Stomach (tissue), 9 donors: Measurements from ENCODE around the gene DENND5A. TPM values are rescaled to one million over a fixed set of nuclear protein-coding genes. Genes with fewer than 3 reads are reported as not detected.

ENCODE experiments used
- DNase-seq, 2 donors: peaks; one replicate each; pipeline versions ENCODE4 v3.0.0 to v3.0.0-alpha.2; 2013 to 2019
- H3K27ac ChIP-seq, 5 donors: fragments of 200-600 bp in 4 of 5; sonication (generic) in 4 of 5; one replicate each; pipeline ENCODE4 v1.5.1; 2013 to 2019; ENCODE audit warnings: mild to moderate bottlenecking in 1 of 5, moderate library complexity in 1 of 5
- H3K27me3 ChIP-seq, 3 donors: fragments of 200-600 bp; sonication (generic); one replicate each; pipeline ENCODE4 v1.5.1; 2017 to 2019; ENCODE audit warnings: mixed run types in 1 of 3
- H3K36me3 ChIP-seq, 4 donors: fragments of 200-600 bp; sonication (generic); 1 replicate in 3 of 4; 2 replicates in 1 of 4; pipeline ENCODE4 v1.5.1; 2016 to 2019
- H3K4me1 ChIP-seq, 4 donors: fragments of 200-600 bp; sonication (generic); one replicate each; pipeline ENCODE4 v1.5.1; 2016 to 2019
- H3K4me3 ChIP-seq, 4 donors: fragments of 200-600 bp; sonication (generic) in 3 of 4; one replicate each; pipeline ENCODE4 v1.5.1; 2016 to 2019; ENCODE audit warnings: mild to moderate bottlenecking in 1 of 4
- H3K9me3 ChIP-seq, 4 donors: fragments of 200-600 bp; sonication (generic); one replicate each; pipeline ENCODE4 v1.5.1; 2016 to 2019
- CTCF ChIP-seq, 7 experiments: fragments of 450-650 bp in 4 of 7; fragments of 200-600 bp in 3 of 7; sonication (generic) in 3 of 7; IDR thresholded peaks; one replicate each; pipeline ENCODE4 v1.5.1; 2016 to 2019; ENCODE audit warnings: antibody characterized with exemption in 7 of 7, control low read depth in 2 of 7, mild to moderate bottlenecking in 1 of 7
- EP300 ChIP-seq: sonication (generic); formaldehyde crosslinking; IDR thresholded peaks from one replicate; pipeline ENCODE4 v1.6.1; 2017; ENCODE audit warnings: antibody characterized with exemption
- POLR2A ChIP-seq, 4 donors: fragments of 450-650 bp; IDR thresholded peaks; one replicate each; pipeline ENCODE4 v1.6.1; 2016; ENCODE audit warnings: antibody characterized with exemption in 4 of 4, control low read depth in 2 of 4, mild to moderate bottlenecking in 1 of 4, moderate library complexity in 1 of 4
- POLR2AphosphoS5 ChIP-seq, 3 donors: sonication (generic); formaldehyde crosslinking; IDR thresholded peaks; one replicate each; pipeline ENCODE4 v1.6.1; 2016; ENCODE audit warnings: antibody characterized with exemption in 3 of 3
- WGBS, 5 donors: extraction: QIAGEN DNeasy Blood & Tissue Kit in 3 of 5; methylation state at CpG; one replicate each; pipeline versions ENCODE4 v1.1.5 to v1.1.7; 2013 to 2018; 5-methylcytosine and 5-hydroxymethylcytosine counted together
- intact Hi-C: fragments of 100-400 bp; cut with DNase I; formaldehyde crosslinking; loops from one replicate; pipeline ENCODE4 v1.15.1; 2023; ENCODE audit warnings: low total_unique reads
- polyA plus RNA-seq, 3 donors: library from polyadenylated mRNA; stranded (reverse); fragments of 200-250 nt; gene quantifications; one replicate each; pipeline ENCODE4 v1.2.3, GENCODE V29; 2013
- total RNA-seq, 5 donors: library from RNA; depleted of rRNA; stranded (reverse); fragments of >200 nt; gene quantifications; one replicate each; pipeline versions ENCODE4 v1.1.0 to v1.2.3, GENCODE V29; 2014 to 2016
- donor health status: healthy with polysubstance abuse.
- donor health status: Bipolar disorder and iron deficiency.
- donor health status: healthy.

DENND5A gene
- total and polyA plus RNA-seq, 8 donors = 14.8 to 152 (median 42.3) TPM

- H3K4me3 ChIP-seq = no peak overlapping the region
- H3K36me3 ChIP-seq = no peaks in the 10 kb centered on the region
- peak overlapping the region in 2 of 5 donors; percentile 19 to 50 for H3K27ac ChIP-seq
- intact Hi-C loops = no loop called here
- H3K9me3 ChIP-seq = no peaks in the 10 kb centered on the region
- WGBS, 5 donors = 59 to 82% (median 74%) methylated on average over 2 of the region's 2 CpGs
- peaks cover 0 to 25% (median 9%) of the 10 kb centered on the region in 4 donors for H3K4me1 ChIP-seq
- no peak for TF ChIP-seq CTCF (IDR thresholded peaks at IDR 0.05)
- TF ChIP-seq POLR2A (IDR thresholded peaks at IDR 0.05) = no peak
- no peak for TF ChIP-seq EP300
- TF ChIP-seq POLR2AphosphoS5 (IDR thresholded peaks at IDR 0.05) = no peak
- H3K27me3 ChIP-seq = no peaks in the 10 kb centered on the region
- peak in 1 of 2 donors; percentile 13 for DNase-seq
These were observed 45.6 kb downstream of the DENND5A start for GRCh38 chr11:9219572-9219971.

- Histone ChIP-seq H3K27ac (peak overlapping the region in 3 of 5 donors; percentile 19 to 50 (median 49)), H3K4me3 (no peak overlapping the region), H3K4me1 (peaks cover 0 to 27% (median 11%) of the 10 kb centered on the region in 4 donors), H3K27me3 (no peaks in the 10 kb centered on the region), H3K36me3 (no peaks in the 10 kb centered on the region), H3K9me3 (no peaks in the 10 kb centered on the region)
- intact Hi-C loops = no loop called here
- peak in 1 of 2 donors; percentile 16 for DNase-seq
- TF ChIP-seq POLR2AphosphoS5 (IDR thresholded peaks at IDR 0.05) = no peak
- TF ChIP-seq CTCF (IDR thresholded peaks at IDR 0.05) = no peak
- TF ChIP-seq POLR2A (IDR thresholded peaks at IDR 0.05) = no peak
- no peak for TF ChIP-seq EP300
- 77 to 94% (median 84%) methylated on average over 2 of the region's 2 CpGs for WGBS, 5 donors
These were observed 46.0 kb downstream of the DENND5A start for GRCh38 chr11:9219115-9219514.

GRCh38 chr11:9214765-9215164 is 50.4 kb downstream of the DENND5A start:
- 78 to 94% (median 90%) methylated on average over 5 of the region's 5 CpGs for WGBS, 5 donors
- Histone ChIP-seq H3K4me3 (no peak overlapping the region), H3K27me3 (no peaks in the 10 kb centered on the region), H3K27ac (no peak overlapping the region), H3K36me3 (no peaks in the 10 kb centered on the region), H3K4me1 (peaks cover 0 to 28% (median 8%) of the 10 kb centered on the region in 4 donors), H3K9me3 (no peaks in the 10 kb centered on the region)
- DNase-seq = no peak
- intact Hi-C loops = no loop called here
- TF ChIP-seq EP300 = no peak
- no peak for TF ChIP-seq CTCF (IDR thresholded peaks at IDR 0.05)
- TF ChIP-seq POLR2A (IDR thresholded peaks at IDR 0.05) = no peak
- no peak for TF ChIP-seq POLR2AphosphoS5 (IDR thresholded peaks at IDR 0.05)

GRCh38 chr11:9211322-9211721 is 53.8 kb downstream of the DENND5A start:
- Histone ChIP-seq H3K4me1 (peaks cover 0 to 37% (median 16%) of the 10 kb centered on the region in 4 donors), H3K4me3 (no peak overlapping the region), H3K27ac (no peak overlapping the region), H3K27me3 (no peaks in the 10 kb centered on the region), H3K9me3 (no peaks in the 10 kb centered on the region), H3K36me3 (no peaks in the 10 kb centered on the region)
- 93 to 97% (median 96%) methylated on average over 3 of the region's 3 CpGs for WGBS, 5 donors
- intact Hi-C loops = no loop called here
- DNase-seq = no peak
- no peak for TF ChIP-seq EP300
- no peak for TF ChIP-seq POLR2A (IDR thresholded peaks at IDR 0.05)
- TF ChIP-seq CTCF (IDR thresholded peaks at IDR 0.05) = no peak
- no peak for TF ChIP-seq POLR2AphosphoS5 (IDR thresholded peaks at IDR 0.05)
